Esophagus (tissue), 2 donors: ENCODE results near the gene LILRB3. TPM values are rescaled to one million over a fixed set of nuclear protein-coding genes. Genes with fewer than 3 reads are reported as not detected.
"Not testable (repeated sequence)": the region's sequence is repeated elsewhere in the genome, so short reads cannot be mapped to it uniquely, and the experiment has no call there.

Experiments
- H3K27ac ChIP-seq, 2 donors: one replicate each; pipeline ENCODE4 v1.5.1; 2013; ENCODE audit warnings: low read depth in 2 of 2, mild to moderate bottlenecking in 2 of 2, inconsistent platforms in 1 of 2, low read length in 1 of 2, moderate library complexity in 1 of 2
- H3K27me3 ChIP-seq, 2 donors: one replicate each; pipeline ENCODE4 v1.6.1; 2013; ENCODE audit warnings: low read length in 2 of 2, control low read depth in 1 of 2, mild to moderate bottlenecking in 1 of 2; ENCODE audit not compliant: insufficient read depth in 2 of 2, control insufficient read depth in 1 of 2
- H3K36me3 ChIP-seq, 2 donors: one replicate each; pipeline ENCODE4 v1.6.1; 2013; ENCODE audit warnings: low read length in 1 of 2; ENCODE audit not compliant: control insufficient read depth in 2 of 2, insufficient read depth in 2 of 2
- H3K4me1 ChIP-seq, 2 donors: one replicate each; pipeline ENCODE4 v1.6.1; 2013; ENCODE audit warnings: low read length in 1 of 2; ENCODE audit not compliant: control insufficient read depth in 2 of 2, insufficient read depth in 2 of 2
- H3K4me3 ChIP-seq, 2 donors: one replicate each; pipeline ENCODE4 v1.5.1; 2013; ENCODE audit warnings: low read length in 2 of 2, mild to moderate bottlenecking in 2 of 2, low read depth in 1 of 2, moderate library complexity in 1 of 2
- H3K9me3 ChIP-seq, 2 donors: one replicate each; pipeline ENCODE4 v1.6.1; 2013; ENCODE audit warnings: mild to moderate bottlenecking in 2 of 2, low read depth in 1 of 2, low read length in 1 of 2, moderate library complexity in 1 of 2; ENCODE audit not compliant: control insufficient read depth in 2 of 2, insufficient read depth in 1 of 2
- WGBS, 2 donors: extraction: QIAGEN DNeasy Blood & Tissue Kit; methylation state at CpG; one replicate each; pipeline ENCODE4 v1.1.7; 2013; 5-methylcytosine and 5-hydroxymethylcytosine counted together
- polyA plus RNA-seq, 2 donors: library from polyadenylated mRNA; stranded (reverse); fragments of 200-250 nt; gene quantifications; one replicate each; pipeline ENCODE4 v1.2.3, GENCODE V29; 2013
- donor health status: healthy with polysubstance abuse.
- donor health status: Bipolar disorder and iron deficiency.

Gene LILRB3
- under 1 TPM; 0.63 to 0.75 TPM for polyA plus RNA-seq

DNA sequence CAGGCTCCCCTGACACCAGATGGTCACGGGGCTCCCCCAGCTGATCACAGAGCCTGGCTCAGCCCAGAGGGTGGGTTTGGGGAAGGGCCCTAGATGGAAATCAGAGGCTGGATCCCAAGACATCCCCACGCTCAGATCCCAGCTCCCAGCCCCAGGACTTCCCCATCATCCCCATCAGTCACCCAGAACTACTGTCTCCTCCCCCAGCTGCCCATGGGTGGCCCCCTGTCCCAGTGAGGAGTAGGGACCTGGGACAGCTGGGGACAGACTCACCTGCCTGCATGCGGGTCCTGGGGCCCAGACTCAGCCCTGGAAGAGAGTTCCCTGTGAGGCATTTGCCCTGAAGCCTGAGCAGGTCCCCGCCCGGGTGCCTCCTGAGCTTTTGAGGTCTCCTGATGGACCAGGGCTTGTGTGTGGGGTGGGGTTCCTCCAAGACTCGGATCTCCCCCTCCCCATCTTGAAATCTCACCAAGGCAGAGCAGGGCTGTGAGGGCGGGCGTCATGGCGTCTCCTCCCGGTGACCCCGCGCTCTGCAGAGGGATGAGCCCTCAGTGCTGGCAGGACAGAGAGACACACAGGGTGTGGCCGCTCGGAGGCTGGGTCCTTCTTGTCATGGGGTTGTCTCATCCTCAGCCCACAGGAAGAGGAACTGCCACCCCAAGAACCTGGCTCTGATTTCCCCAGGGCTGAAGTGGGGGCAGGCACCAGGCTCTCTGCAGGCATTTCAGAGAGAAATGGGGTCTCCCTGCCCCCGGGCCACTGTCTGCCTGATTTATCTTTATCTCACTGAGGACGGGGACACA, at the start of gene LILRB3:
LILRB3 (minus strand) TSS at position 534 of the 803 bp plus-strand sequence; CDS start at position 503, 31 bp downstream.
- H3K27ac ChIP-seq, H3K4me1 ChIP-seq, H3K27me3 ChIP-seq, H3K9me3 ChIP-seq, H3K36me3 ChIP-seq, H3K4me3 ChIP-seq: not testable (repeated sequence)
- WGBS, 2 donors: 60 to 71% methylated on average over 16 of the region's 16 CpGs

- H3K9me3 ChIP-seq, H3K27ac ChIP-seq, H3K4me1 ChIP-seq, H3K4me3 ChIP-seq, H3K36me3 ChIP-seq, H3K27me3 ChIP-seq: not testable (repeated sequence)
- 52 to 59% methylated on average over 5 of the region's 5 CpGs for WGBS, 2 donors
Observed at GRCh38 chr19:54272181-54272580, 49.4 kb upstream of the LILRB3 start.

DNA sequence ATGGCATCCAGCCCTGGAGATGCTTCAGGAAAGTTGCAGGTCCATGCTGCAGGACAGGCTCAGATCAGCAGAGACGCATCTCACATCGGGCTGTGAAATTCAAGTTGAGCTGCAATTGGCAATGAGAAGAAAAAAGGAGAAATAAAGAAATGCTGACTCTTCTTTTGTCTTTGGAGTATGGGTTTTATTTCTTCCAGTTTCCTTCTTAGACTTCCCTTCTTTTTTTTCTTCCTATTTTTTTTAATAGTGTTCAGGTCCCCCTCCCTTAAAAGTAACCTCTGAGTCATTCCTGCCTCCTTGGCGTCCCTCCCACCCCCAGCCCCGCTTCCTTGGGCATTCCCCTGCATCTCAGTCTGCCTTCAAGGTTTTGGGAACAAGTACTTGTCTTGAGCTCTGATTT, 48.8 kb upstream of the LILRB3 start:
- WGBS, 2 donors: 52 to 62% methylated on average over 3 to 4 of the region's 4 CpGs
- not testable (repeated sequence) for H3K4me3 ChIP-seq, H3K27ac ChIP-seq, H3K27me3 ChIP-seq, H3K4me1 ChIP-seq, H3K36me3 ChIP-seq, H3K9me3 ChIP-seq

DNA sequence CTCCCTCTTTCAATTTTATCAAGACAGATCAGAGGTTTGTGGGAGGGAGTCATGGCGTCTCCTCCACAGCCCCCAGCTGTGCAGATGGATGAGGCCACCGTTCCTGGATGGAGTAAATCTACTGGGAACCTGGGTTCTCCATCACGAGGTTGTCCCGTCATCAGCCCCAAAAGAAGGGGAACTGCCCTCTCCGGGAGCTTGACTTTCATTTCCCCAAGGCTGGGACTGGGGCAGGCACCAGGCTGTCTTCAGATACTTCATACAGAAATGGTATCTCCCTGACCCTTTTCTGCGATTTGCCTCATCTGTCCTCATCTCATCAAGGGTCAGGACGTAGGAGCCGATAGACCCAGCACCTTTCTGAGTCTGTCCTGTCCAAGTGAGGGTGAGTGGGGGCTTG, 48.3 kb upstream of the LILRB3 start:
- no peaks in the 10 kb centered on the region for H3K9me3 ChIP-seq
- no peaks in the 10 kb centered on the region for H3K36me3 ChIP-seq
- no peaks in the 10 kb centered on the region for H3K27me3 ChIP-seq
- H3K4me3 ChIP-seq: no peak overlapping the region
- 73 to 82% methylated on average over 8 of the region's 8 CpGs for WGBS, 2 donors
- H3K27ac ChIP-seq: no peak overlapping the region
- no peaks in the 10 kb centered on the region for H3K4me1 ChIP-seq

- WGBS, 2 donors: 60 to 68% methylated on average over 2 of the region's 2 CpGs
- Histone ChIP-seq H3K36me3 (no peaks in the 10 kb centered on the region), H3K4me1 (no peaks in the 10 kb centered on the region), H3K27me3 (no peaks in the 10 kb centered on the region), H3K27ac (no peak overlapping the region), H3K9me3 (no peaks in the 10 kb centered on the region), H3K4me3 (no peak overlapping the region)
Observed at GRCh38 chr19:54268936-54269335, 46.1 kb upstream of the LILRB3 start.

GRCh38 chr19:54266133-54266532, 43.3 kb upstream of the LILRB3 start:
- no peak overlapping the region for H3K4me3 ChIP-seq
- no peaks in the 10 kb centered on the region for H3K4me1 ChIP-seq
- 5 to 7% methylated on average over 6 of the region's 6 CpGs for WGBS, 2 donors
- H3K27ac ChIP-seq: no peak overlapping the region
- H3K27me3 ChIP-seq: no peaks in the 10 kb centered on the region
- H3K9me3 ChIP-seq: no peaks in the 10 kb centered on the region
- no peaks in the 10 kb centered on the region for H3K36me3 ChIP-seq

- no peaks in the 10 kb centered on the region for H3K27me3 ChIP-seq
- 83 to 86% methylated on average over 2 of the region's 2 CpGs for WGBS, 2 donors
- H3K9me3 ChIP-seq: no peaks in the 10 kb centered on the region
- no peak overlapping the region for H3K27ac ChIP-seq
- no peak overlapping the region for H3K4me3 ChIP-seq
- H3K4me1 ChIP-seq: no peaks in the 10 kb centered on the region
- H3K36me3 ChIP-seq: no peaks in the 10 kb centered on the region
Observed at GRCh38 chr19:54262470-54262869, 39.7 kb upstream of the LILRB3 start.

DNA sequence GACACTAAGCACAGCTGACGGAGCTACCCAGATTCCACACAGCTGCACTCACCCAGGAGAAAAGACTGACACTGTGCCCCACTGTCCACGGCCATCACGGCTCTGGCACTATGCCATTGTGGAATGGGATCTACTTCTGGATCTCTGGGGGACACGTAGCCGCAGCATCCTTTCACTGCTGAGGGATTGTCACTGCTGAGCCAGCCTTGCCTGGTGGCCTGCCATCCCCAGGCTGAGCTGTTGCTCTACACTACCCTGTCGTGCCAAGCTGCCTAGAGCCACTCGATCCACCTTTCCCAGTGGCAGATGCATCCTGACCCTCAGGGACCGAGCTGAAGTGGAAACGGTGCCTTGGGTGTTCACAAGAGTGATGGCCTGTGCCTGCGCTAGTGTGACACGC, 39.3 kb upstream of the LILRB3 start:
- Histone ChIP-seq H3K4me3 (no peak overlapping the region), H3K9me3 (no peaks in the 10 kb centered on the region), H3K27ac (no peak overlapping the region), H3K4me1 (no peaks in the 10 kb centered on the region), H3K27me3 (no peaks in the 10 kb centered on the region), H3K36me3 (no peaks in the 10 kb centered on the region)
- WGBS, 2 donors: 73 to 75% methylated on average over 11 of the region's 11 CpGs

DNA sequence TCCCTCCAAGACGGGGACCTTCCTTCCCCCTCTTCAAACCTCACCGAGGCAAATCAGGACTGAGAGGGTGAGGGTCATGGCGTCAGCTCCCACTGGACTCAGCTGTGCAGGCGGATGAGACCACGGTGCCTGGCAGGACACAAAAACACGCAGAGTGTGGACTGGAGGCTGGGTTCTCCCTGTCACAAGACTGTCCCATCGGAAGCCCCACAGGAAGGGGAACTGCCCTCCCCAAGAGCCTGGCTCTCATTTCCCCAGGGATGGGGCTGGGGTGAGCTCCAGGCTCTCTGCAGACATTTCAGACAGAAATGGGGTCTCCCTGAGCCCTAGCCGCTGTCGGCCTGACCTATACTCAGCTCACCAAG, 34.3 kb upstream of the LILRB3 start, which contains the start of gene LILRB5:
LILRB5 (minus strand) TSS at position 158 of the 365 bp plus-strand sequence; CDS start at position 78, 80 bp downstream.
- 71 to 72% methylated on average over 9 of the region's 9 CpGs for WGBS, 2 donors
- Histone ChIP-seq H3K27me3 (peaks cover 0 to 2% of the 10 kb centered on the region in 2 donors), H3K36me3 (no peaks in the 10 kb centered on the region), H3K9me3 (no peaks in the 10 kb centered on the region), H3K27ac (no peak within 1 kb of the TSS), H3K4me1 (no peaks in the 10 kb centered on the region), H3K4me3 (no peak within 1 kb of the TSS)
